GM23338 (cell line): ENCODE results near the gene PUM1. TPM values are rescaled to one million over a fixed set of nuclear protein-coding genes. Genes with fewer than 3 reads are reported as not detected.

Source experiments
- ATAC-seq: fragments of 200-7000 bp; cut with Tn5 transposase; 3 replicates; pipeline ENCODE4 v1.9.1; 2020
- DNase-seq: peaks from one replicate; pipeline ENCODE4 v3.0.0-alpha.2; 2015; ENCODE audit warnings: low spot score
- H2AFZ ChIP-seq: fragments of 200-600 bp; sonication (generic); 2 replicates; pipeline ENCODE4 v1.8.0; 2016; ENCODE audit warnings: antibody characterized with exemption, mild to moderate bottlenecking, moderate library complexity
- H3F3A ChIP-seq: fragments of 200-600 bp; sonication (generic); replicated peaks from 2 replicates; pipeline ENCODE4 v1.8.0; 2017; ENCODE audit warnings: antibody characterized with exemption, mixed run types, low read depth
- H3K27ac ChIP-seq: fragments of 200-600 bp; sonication (generic); 2 replicates; pipeline ENCODE4 v1.6.1; 2016; ENCODE audit warnings: low read depth
- H3K27me3 ChIP-seq: fragments of 200-600 bp; sonication (generic); 2 replicates; pipeline ENCODE4 v1.8.0; 2016; ENCODE audit warnings: mild to moderate bottlenecking, mixed run types, moderate library complexity; ENCODE audit not compliant: insufficient read depth
- H3K36me3 ChIP-seq: fragments of 200-600 bp; sonication (generic); 2 replicates; pipeline ENCODE4 v1.8.0; 2016; ENCODE audit warnings: mild to moderate bottlenecking; ENCODE audit not compliant: insufficient read depth
- H3K4me1 ChIP-seq: fragments of 200-600 bp; sonication (generic); 2 replicates; pipeline ENCODE4 v1.8.0; 2016; ENCODE audit warnings: mild to moderate bottlenecking, moderate library complexity; ENCODE audit not compliant: insufficient read depth
- H3K4me2 ChIP-seq: fragments of 200-600 bp; sonication (generic); 2 replicates; pipeline ENCODE4 v1.7.1; 2017; ENCODE audit warnings: mixed run types
- H3K4me3 ChIP-seq: fragments of 200-600 bp; sonication (generic); 2 replicates; pipeline ENCODE4 v1.6.1; 2016; ENCODE audit warnings: mixed run types
- H3K79me2 ChIP-seq: fragments of 200-600 bp; sonication (generic); replicated peaks from 2 replicates; pipeline ENCODE4 v1.8.0; 2017; ENCODE audit warnings: mild to moderate bottlenecking; ENCODE audit not compliant: insufficient read depth
- H3K9me2 ChIP-seq: fragments of 200-600 bp; sonication (generic); 2 replicates; pipeline ENCODE4 v1.8.0; 2017; ENCODE audit not compliant: insufficient read depth
- H4K20me1 ChIP-seq: fragments of 200-600 bp; sonication (generic); replicated peaks from 2 replicates; pipeline ENCODE4 v1.8.0; 2017; ENCODE audit warnings: mild to moderate bottlenecking; ENCODE audit not compliant: insufficient read depth
- H3K27ac Mint-ChIP-seq: 2 replicates; pipeline ENCODE4 v1.8.0; 2020; ENCODE audit warnings: inconsistent platforms, mild to moderate bottlenecking, moderate library complexity, mixed read lengths
- H3K27me3 Mint-ChIP-seq: 3 replicates; pipeline ENCODE4 v1.8.0; 2022; ENCODE audit warnings: low read depth, mild to moderate bottlenecking, moderate library complexity, mixed read lengths, inconsistent platforms; ENCODE audit not compliant: insufficient read depth, poor library complexity
- H3K36me3 Mint-ChIP-seq: 3 replicates; pipeline ENCODE4 v1.8.0; 2021; ENCODE audit warnings: low read depth, mild to moderate bottlenecking, inconsistent platforms, moderate library complexity, mixed read lengths
- H3K4me1 Mint-ChIP-seq: 3 replicates; pipeline ENCODE4 v1.8.0; 2020; ENCODE audit warnings: mild to moderate bottlenecking, inconsistent platforms, mixed read lengths
- H3K4me3 Mint-ChIP-seq: 3 replicates; pipeline ENCODE4 v1.8.0; 2021; ENCODE audit warnings: moderate library complexity, mild to moderate bottlenecking, inconsistent platforms, mixed read lengths
- H3K9me3 Mint-ChIP-seq: 3 replicates; pipeline ENCODE4 v1.8.0; 2020; ENCODE audit warnings: moderate library complexity, mild to moderate bottlenecking, inconsistent platforms, mixed read lengths
- CREB1 ChIP-seq: fragments of 250-450 bp; sonication (Bioruptor Pico); IDR thresholded peaks from 2 replicates; pipeline ENCODE4 v1.5.0; 2020; ENCODE audit warnings: low read depth, mild to moderate bottlenecking, moderate library complexity
- CTCF ChIP-seq, 2 experiments: fragments of 200-600 bp in 1 of 2; sonication (generic) in 1 of 2; conservative IDR thresholded peaks; 2 replicates each; pipeline versions ENCODE4 v1.5.1 to v1.6.1; 2016 to 2017; ENCODE audit warnings: antibody characterized with exemption in 2 of 2, low read depth in 2 of 2, mild to moderate bottlenecking in 2 of 2, moderate library complexity in 1 of 2
- ETS1 ChIP-seq: IDR thresholded peaks from 2 replicates; pipeline ENCODE4 v1.6.1; 2016; ENCODE audit warnings: antibody characterized with exemption
- EZH2 ChIP-seq: fragments of 200-600 bp; sonication (generic); IDR thresholded peaks from one replicate; pipeline ENCODE4 v1.8.0; 2017; ENCODE audit warnings: antibody characterized with exemption, mild to moderate bottlenecking, low read depth; ENCODE audit not compliant: unreplicated experiment
- EZH2phosphoT487 ChIP-seq: fragments of 200-600 bp; sonication (generic); IDR thresholded peaks from one replicate; pipeline ENCODE4 v1.8.1; 2018; ENCODE audit warnings: antibody characterized with exemption; ENCODE audit not compliant: unreplicated experiment
- JUNB ChIP-seq: IDR thresholded peaks from one replicate; pipeline ENCODE4 v1.6.1; 2016; ENCODE audit warnings: antibody characterized with exemption; ENCODE audit not compliant: unreplicated experiment
- NANOG ChIP-seq: IDR thresholded peaks from 2 replicates; pipeline ENCODE4 v1.6.1; 2016; ENCODE audit warnings: antibody characterized with exemption, borderline replicate concordance
- POLR2AphosphoS5 ChIP-seq: IDR thresholded peaks from 2 replicates; pipeline ENCODE4 v1.6.1; 2016; ENCODE audit warnings: antibody characterized with exemption, low read depth
- REST ChIP-seq: IDR thresholded peaks from one replicate; pipeline ENCODE4 v1.6.1; 2018; ENCODE audit warnings: antibody characterized with exemption; ENCODE audit not compliant: unreplicated experiment
- STAT1 ChIP-seq: IDR thresholded peaks from one replicate; pipeline ENCODE4 v1.6.1; 2016; ENCODE audit warnings: antibody characterized with exemption; ENCODE audit not compliant: unreplicated experiment
- ZNF114 ChIP-seq: fragments of 250-450 bp; sonication (Bioruptor Pico); IDR thresholded peaks from 2 replicates; pipeline ENCODE4 v1.5.0; 2020; ENCODE audit warnings: mild to moderate bottlenecking, moderate library complexity
- ZNF331 ChIP-seq: fragments of 250-450 bp; sonication (Bioruptor Pico); IDR thresholded peaks from 2 replicates; pipeline ENCODE4 v1.5.0; 2020; ENCODE audit warnings: low read depth, mild to moderate bottlenecking, moderate library complexity
- ZNF462 ChIP-seq: fragments of 250-450 bp; sonication (Bioruptor Pico); IDR thresholded peaks from 2 replicates; pipeline ENCODE4 v1.5.0; 2020; ENCODE audit warnings: mild to moderate bottlenecking, moderate library complexity
- polyA plus RNA-seq: library from polyadenylated mRNA; unstranded; fragments of >200 nt; fragmentation: Nextera tagmentation; extraction: Ambion mirVana; gene quantifications from 2 replicates; pipeline ENCODE4 v1.2.1, GENCODE V29; 2016
- total RNA-seq: library from RNA; depleted of rRNA; stranded (reverse); fragments of >200 nt; shearing (Covaris generic); gene quantifications from 2 replicates; pipeline ENCODE4 v1.2.3, GENCODE V29; 2014

Gene PUM1
- total and polyA plus RNA-seq, 2 experiments from 2014 or later = 44.4 to 117 TPM

- H3K4me2 ChIP-seq = no peak overlapping the region
- Mint-ChIP-seq H3K36me3 (no peaks in the 10 kb centered on the region), H3K27ac (peak overlapping the region; percentile 96), H3K9me3 (no peaks in the 10 kb centered on the region), H3K27me3 (peaks cover 5% of the 10 kb centered on the region), H3K4me3 (no peak overlapping the region; the same call in 2 of the 3 replicates), H3K4me1 (peaks cover 41% of the 10 kb centered on the region)
- 0 out of 2 replicates have a peak, but pooled peaks cover 2% of the 10 kb centered on the region for H4K20me1 ChIP-seq
- no peaks in the 10 kb centered on the region for H3F3A ChIP-seq
- DNase-seq (no peak), ATAC-seq (peak; percentile 9)
- TF ChIP-seq EZH2 (no peak), REST (no peak), STAT1 (no peak), ETS1 (no peak), JUNB (no peak), CTCF (conservative IDR thresholded peaks at IDR 0.05; ENCODE audit: low read depth in 2 of 2) (no peak), EZH2phosphoT487 (no peak), NANOG (no peak), ZNF462 (CRISPR knock-in tag) (no peak), ZNF114 (CRISPR knock-in tag) (no peak), ZNF331 (no peak), POLR2AphosphoS5 (no peak), CREB1 (no peak)
- no peaks in the 10 kb centered on the region for H3K27me3 ChIP-seq
- H3K36me3 ChIP-seq = no peaks in the 10 kb centered on the region
- peaks cover 15% of the 10 kb centered on the region for H3K4me1 ChIP-seq
- no peak overlapping the region for H3K4me3 ChIP-seq
- H3K79me2 ChIP-seq = no peaks in the 10 kb centered on the region; the same call in 1 of the 2 replicates
- no peak overlapping the region for H2AFZ ChIP-seq
- H3K27ac ChIP-seq = no peak overlapping the region
- H3K9me2 ChIP-seq = no peaks in the 10 kb centered on the region
Measured at GRCh38 chr1:30886710-30887428, 178.6 kb downstream of the PUM1 start.
